Neuronal stem cell (in vitro differentiated cells): ENCODE measurements around the gene SPSB2.
A peak's percentile ranks its signal among the peaks of the same experiment; 100 is the strongest.

ENCODE experiments used
- DNase-seq: peaks from one replicate; pipeline ENCODE4 v3.0.0-alpha.2; 2013; ENCODE audit warnings: low spot score
- H2AFZ ChIP-seq: one replicate; pipeline ENCODE4 v1.6.1; 2013; ENCODE audit warnings: mild to moderate bottlenecking, low read length, inconsistent platforms
- H2AK5ac ChIP-seq: 2 replicates; pipeline ENCODE4 v1.6.1; 2013; ENCODE audit warnings: low read depth, mild to moderate bottlenecking, inconsistent platforms, low read length, moderate library complexity, mixed read lengths
- H2BK120ac ChIP-seq: 2 replicates; pipeline ENCODE4 v1.6.1; 2013; ENCODE audit warnings: low read depth, mild to moderate bottlenecking, inconsistent platforms, low read length, moderate library complexity, mixed read lengths
- H2BK12ac ChIP-seq: one replicate; pipeline ENCODE4 v1.6.1; 2013; ENCODE audit warnings: low read length, inconsistent platforms
- H2BK15ac ChIP-seq: 2 replicates; pipeline ENCODE4 v1.6.1; 2013; ENCODE audit warnings: mild to moderate bottlenecking, low read length, inconsistent platforms, mixed read lengths
- H2BK5ac ChIP-seq: one replicate; pipeline ENCODE4 v1.6.1; 2013; ENCODE audit warnings: inconsistent platforms, mild to moderate bottlenecking, low read length, moderate library complexity
- H3K14ac ChIP-seq: one replicate; pipeline ENCODE4 v1.6.1; 2013; ENCODE audit warnings: low read length, inconsistent platforms
- H3K18ac ChIP-seq: 2 replicates; pipeline ENCODE4 v1.6.1; 2013; ENCODE audit warnings: low read length, inconsistent platforms
- H3K23ac ChIP-seq: 2 replicates; pipeline ENCODE4 v1.6.1; 2013; ENCODE audit warnings: low read depth, mild to moderate bottlenecking, mixed read lengths, low read length, inconsistent platforms; ENCODE audit not compliant: poor library complexity
- H3K27ac ChIP-seq: replicated peaks from 3 replicates; pipeline ENCODE4 v1.5.1; 2013; ENCODE audit warnings: low read length, inconsistent platforms
- H3K27me3 ChIP-seq, 3 experiments: 2 replicates each; pipeline ENCODE4 v1.6.1; 2013; ENCODE audit warnings: low read length in 3 of 3, mild to moderate bottlenecking in 2 of 3, inconsistent platforms in 1 of 3, low read depth in 1 of 3, mixed read lengths in 1 of 3, moderate library complexity in 1 of 3; ENCODE audit not compliant: control insufficient read depth in 3 of 3, insufficient read depth in 3 of 3
- H3K36me3 ChIP-seq, 2 donors: replicated peaks in 1 of 2; 2 replicates each; pipeline ENCODE4 v1.6.1; 2013; ENCODE audit warnings: low read length in 2 of 2; ENCODE audit not compliant: control insufficient read depth in 2 of 2, insufficient read depth in 2 of 2
- H3K4ac ChIP-seq: 2 replicates; pipeline ENCODE4 v1.6.1; 2013; ENCODE audit warnings: inconsistent platforms, mild to moderate bottlenecking, low read length, moderate library complexity
- H3K4me1 ChIP-seq, 2 donors: 1 replicate in 1 of 2; 2 replicates in 1 of 2; pipeline ENCODE4 v1.6.1; 2013; ENCODE audit warnings: low read length in 2 of 2, low read depth in 1 of 2; ENCODE audit not compliant: control insufficient read depth in 2 of 2, insufficient read depth in 1 of 2
- H3K4me2 ChIP-seq: one replicate; pipeline ENCODE4 v1.6.1; 2013; ENCODE audit warnings: mild to moderate bottlenecking, low read length, inconsistent platforms; ENCODE audit not compliant: insufficient read depth, poor library complexity, severe bottlenecking
- H3K4me3 ChIP-seq, 2 donors: 2 replicates each; pipeline ENCODE4 v1.5.1; 2013; ENCODE audit warnings: low read length in 2 of 2, mild to moderate bottlenecking in 2 of 2, inconsistent platforms in 1 of 2, moderate library complexity in 1 of 2
- H3K79me1 ChIP-seq: one replicate; pipeline ENCODE4 v1.6.1; 2013; ENCODE audit warnings: low read depth, mild to moderate bottlenecking, inconsistent platforms, low read length, moderate library complexity
- H3K9ac ChIP-seq: one replicate; pipeline ENCODE4 v1.6.1; 2013; ENCODE audit warnings: mild to moderate bottlenecking, low read depth, low read length, inconsistent platforms; ENCODE audit not compliant: poor library complexity
- H3K9me3 ChIP-seq, 2 donors: replicated peaks in 1 of 2; 2 replicates each; pipeline versions ENCODE3 to v1.6.1; 2013; ENCODE audit warnings: low read length in 2 of 2, mild to moderate bottlenecking in 2 of 2, inconsistent platforms in 1 of 2, low read depth in 1 of 2, mixed read lengths in 1 of 2, moderate library complexity in 1 of 2; ENCODE audit not compliant: control insufficient read depth in 2 of 2, insufficient read depth in 1 of 2
- H4K8ac ChIP-seq: one replicate; pipeline ENCODE4 v1.6.1; 2013; ENCODE audit warnings: low read depth, mild to moderate bottlenecking, inconsistent platforms, low read length, moderate library complexity
- H4K91ac ChIP-seq: one replicate; pipeline ENCODE4 v1.6.1; 2013; ENCODE audit warnings: low read length, low read depth, mild to moderate bottlenecking, inconsistent platforms; ENCODE audit not compliant: poor library complexity
- WGBS, 2 donors: extraction: QIAGEN DNeasy Blood & Tissue Kit; methylation state at CpG; one replicate each; pipeline ENCODE4 v1.1.7; 2013; ENCODE audit warnings: missing lambda C conversion rate in 2 of 2, mixed read lengths in 1 of 2; ENCODE audit not compliant: insufficient read length in 2 of 2, insufficient replicate concordance in 1 of 2; ENCODE audit errors: extremely low coverage in 2 of 2; 5-methylcytosine and 5-hydroxymethylcytosine counted together

Gene SPSB2

DNA sequence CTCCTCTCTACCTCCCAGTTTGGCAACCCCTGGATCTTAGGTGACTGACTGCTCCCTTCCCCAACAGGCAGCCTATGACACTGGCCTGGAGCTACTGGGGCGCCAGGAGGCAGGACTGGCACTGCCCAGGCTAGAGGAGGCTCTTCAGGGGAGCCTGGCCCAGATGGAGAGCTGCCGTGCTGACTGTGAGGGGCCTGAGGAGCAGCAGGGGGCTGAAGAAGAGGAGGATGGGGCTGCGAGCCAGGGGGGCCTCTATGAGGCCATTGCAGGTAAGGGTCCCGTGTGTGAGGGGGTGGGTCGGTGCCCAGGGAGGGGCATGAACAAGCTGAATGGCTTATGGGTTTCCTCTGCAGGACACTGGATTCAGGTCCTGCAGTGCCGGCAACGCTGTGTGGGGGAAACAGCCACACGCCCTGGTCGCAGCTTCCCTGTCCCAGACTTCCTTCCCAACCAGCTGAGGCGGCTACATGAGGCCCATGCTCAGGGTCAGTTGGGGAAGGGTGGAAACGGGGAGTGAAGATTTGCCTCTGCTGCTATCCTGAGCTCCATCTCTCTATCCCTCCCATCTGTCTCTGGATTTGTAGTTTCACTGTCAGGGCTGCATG lies 42.7 kb downstream of the SPSB2 start:
- H2AFZ ChIP-seq: no peak overlapping the region
- H3K18ac ChIP-seq: peak overlapping the region; percentile 42
- peak overlapping the region; percentile 50 for H3K23ac ChIP-seq
- H3K36me3 ChIP-seq: peaks cover 37 to 54% of the 10 kb centered on the region in 2 donors
- no peak overlapping the region for H2BK12ac ChIP-seq
- H2BK15ac ChIP-seq: no peak overlapping the region
- H3K9ac ChIP-seq: no peak overlapping the region
- WGBS, 2 donors: no CpG with 5 or more reads among the region's 11 CpGs
- H3K4me2 ChIP-seq: no peak overlapping the region
- H3K4ac ChIP-seq: no peak overlapping the region
- peak overlapping the region; percentile 93 for H2BK120ac ChIP-seq
- peak overlapping the region; percentile 65 for H2AK5ac ChIP-seq
- peaks cover 12 to 14% of the 10 kb centered on the region in 2 donors for H3K4me1 ChIP-seq
- DNase-seq: no peak
- no peaks in the 10 kb centered on the region for H3K27me3 ChIP-seq
- no peak overlapping the region for H4K91ac ChIP-seq
- peak overlapping the region; percentile 18 to 87 for H3K4me3 ChIP-seq
- no peak overlapping the region for H4K8ac ChIP-seq
- no peaks in the 10 kb centered on the region for H3K9me3 ChIP-seq
- peaks cover 31% of the 10 kb centered on the region for H3K79me1 ChIP-seq
- H3K14ac ChIP-seq: no peak overlapping the region
- H3K27ac ChIP-seq: no peak overlapping the region
- H2BK5ac ChIP-seq: no peak overlapping the region

DNA sequence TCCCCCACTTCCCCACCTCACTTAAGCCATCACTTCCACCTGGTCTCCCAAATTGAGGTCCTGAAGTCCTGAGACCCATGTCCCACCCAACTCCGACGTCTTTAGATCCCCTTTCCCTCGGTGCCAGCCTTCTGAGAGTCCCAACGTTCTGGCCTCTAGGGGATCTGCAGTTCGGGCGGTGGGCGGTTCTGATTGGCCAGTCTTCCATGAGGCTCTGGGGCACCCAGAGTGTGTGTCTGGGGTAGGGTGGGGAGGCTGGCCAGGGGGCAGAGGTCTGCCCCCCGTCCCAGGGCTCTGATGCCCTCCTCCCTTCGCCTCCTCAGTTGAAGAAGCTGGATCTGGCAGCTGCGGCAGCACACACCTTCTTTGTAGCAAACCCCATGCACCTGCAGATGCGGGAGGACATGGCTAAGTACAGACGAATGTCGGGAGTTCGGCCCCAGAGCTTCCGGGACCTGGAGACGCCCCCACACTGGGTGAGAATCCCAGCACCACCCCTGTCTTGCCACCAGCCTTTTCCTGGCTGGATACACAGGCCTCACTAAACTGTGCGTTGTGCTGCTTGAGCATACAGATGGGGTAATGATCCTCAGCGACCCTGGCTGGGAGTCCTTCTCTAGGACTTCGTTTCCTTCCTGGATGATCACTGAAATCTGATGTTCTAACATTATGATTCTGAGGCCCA lies 43.4 kb downstream of the SPSB2 start:
- Histone ChIP-seq H3K23ac (peak overlapping the region; percentile 50), H3K9ac (peak overlapping the region; percentile 98), H3K4me1 (peaks cover 16 to 17% of the 10 kb centered on the region in 2 donors), H3K4me3 (peak overlapping the region; percentile 87 to 99), H3K14ac (no peak overlapping the region), H2BK15ac (no peak overlapping the region), H2AK5ac (peak overlapping the region; percentile 60), H4K8ac (no peak overlapping the region), H3K9me3 (no peaks in the 10 kb centered on the region), H3K79me1 (peaks cover 32% of the 10 kb centered on the region), H3K4me2 (peak overlapping the region; percentile 77), H4K91ac (no peak overlapping the region), H2AFZ (peak overlapping the region; percentile 61), H3K27ac (peak overlapping the region; percentile 10), H3K27me3 (no peaks in the 10 kb centered on the region), H2BK12ac (peak overlapping the region; percentile 49), H3K4ac (no peak overlapping the region), H2BK120ac (peak overlapping the region; percentile 22), H3K18ac (peak overlapping the region; percentile 95), H2BK5ac (peak overlapping the region; percentile 83), H3K36me3 (peaks cover 37 to 46% of the 10 kb centered on the region in 2 donors)
- no peak for DNase-seq
- WGBS, 2 donors: no CpG with 5 or more reads among the region's 19 CpGs

DNA sequence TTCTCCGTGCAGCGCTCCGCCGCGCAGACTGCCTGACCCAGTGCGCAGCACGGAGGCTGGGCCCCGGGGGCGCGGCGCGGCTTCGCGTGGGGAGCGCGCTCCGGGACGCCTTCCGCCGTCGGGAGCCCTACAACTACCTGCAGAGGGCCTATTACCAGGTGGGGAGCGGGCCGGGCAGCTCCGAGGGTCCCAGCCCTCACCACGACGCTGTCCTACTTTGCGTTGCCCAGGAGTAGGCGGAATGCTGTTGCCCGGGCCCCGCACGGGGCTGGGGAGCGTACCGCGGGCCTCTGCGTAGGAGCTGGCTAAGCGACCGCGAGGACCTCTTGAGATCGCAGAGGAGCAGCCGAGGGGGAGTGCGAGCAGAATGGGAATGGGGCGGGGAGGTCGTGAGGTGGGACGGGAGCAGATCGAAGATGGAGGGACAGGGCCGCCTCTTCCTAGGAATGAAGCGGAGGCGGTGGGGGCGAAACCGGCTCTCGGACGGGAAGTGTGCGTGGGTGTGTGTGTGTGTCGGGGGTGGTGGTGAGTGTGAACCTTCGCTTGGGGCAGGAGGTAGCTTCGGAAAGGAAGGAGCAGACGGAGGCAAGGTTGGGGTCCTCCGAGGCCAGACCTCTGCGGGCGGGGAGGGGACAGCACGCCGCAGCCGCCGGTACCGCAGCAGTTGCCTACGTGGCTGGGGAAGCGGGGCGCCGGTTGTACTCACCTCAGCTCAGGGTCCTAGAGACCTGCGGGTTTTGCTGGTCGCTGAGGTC lies 44.1 kb downstream of the SPSB2 start:
- no CpG with 5 or more reads among the region's 71 CpGs for WGBS, 2 donors
- H3K36me3 ChIP-seq: peaks cover 35 to 39% of the 10 kb centered on the region in 2 donors
- no peaks in the 10 kb centered on the region for H3K27me3 ChIP-seq
- H3K23ac ChIP-seq: peak overlapping the region; percentile 98
- H3K18ac ChIP-seq: peak overlapping the region; percentile 95
- peaks cover 16 to 17% of the 10 kb centered on the region in 2 donors for H3K4me1 ChIP-seq
- peak overlapping the region; percentile 94 for H3K4ac ChIP-seq
- peak overlapping the region; percentile 98 for H3K9ac ChIP-seq
- H3K4me2 ChIP-seq: peak overlapping the region; percentile 77
- peak overlapping the region; percentile 45 for H2BK15ac ChIP-seq
- H2AK5ac ChIP-seq: peak overlapping the region; percentile 99
- H4K8ac ChIP-seq: peak overlapping the region; percentile 48
- H2AFZ ChIP-seq: peak overlapping the region; percentile 61
- peak overlapping the region; percentile 89 for H4K91ac ChIP-seq
- peak overlapping the region; percentile 66 for H3K27ac ChIP-seq
- peak overlapping the region; percentile 82 for H2BK12ac ChIP-seq
- H3K79me1 ChIP-seq: peaks cover 35% of the 10 kb centered on the region
- peak overlapping the region; percentile 87 to 99 for H3K4me3 ChIP-seq
- H3K9me3 ChIP-seq: peaks cover 0 to 1% of the 10 kb centered on the region in 2 donors
- no peak for DNase-seq
- H3K14ac ChIP-seq: peak overlapping the region; percentile 85
- H2BK120ac ChIP-seq: peak overlapping the region; percentile 89
- peak overlapping the region; percentile 83 for H2BK5ac ChIP-seq
